Dermis microvascular lymphatic vessel endothelial cell (primary cell): Measurements from ENCODE around the gene MYF6. TPM values are rescaled to one million over a fixed set of nuclear protein-coding genes. Genes with fewer than 3 reads are reported as not detected.

Source experiments
- DNase-seq, 2 donors: peaks; one replicate each; pipeline versions ENCODE4 v3.0.0 to v3.0.0-alpha.2; 2010; ENCODE audit warnings: low read depth in 2 of 2
- total RNA-seq: library from RNA; depleted of rRNA; stranded (reverse); fragments of >200 nt; gene quantifications from 2 replicates; pipeline ENCODE4 v1.2.1, GENCODE V29; 2014

MYF6 gene
- total RNA-seq, 1 donor from 2014 or later, result not detected

- DNase-seq, result no peak
Measured at GRCh38 chr12:80756875-80757274, 49.4 kb downstream of the MYF6 start.

Other genes with a start within 250 kb of the MYF6 start
- gene MYF5, start 9.3 kb downstream of the MYF6 start, total RNA-seq, result not detected in 2 replicates
- gene LIN7A, start 230.3 kb downstream of the MYF6 start, total RNA-seq, result 0.13 TPM in 2 replicates